ENCODE measurements around the gene KRT12.
A peak's percentile ranks its signal among the peaks of the same experiment; 100 is the strongest.

The KRT12 gene

GRCh38 chr17:40866838-40867237, at the start of gene KRT12:
TSS of gene KRT12 (minus strand) at chr17:40867223. CDS start at chr17:40867186, 37 bp downstream.
- DNase-seq (ENCODE audit: low spot score), result no peak

- DNase-seq (ENCODE audit: low spot score), result no peak
Observed at GRCh38 chr17:40916366-40916765, 49.3 kb upstream of the KRT12 start.

GRCh38 chr17:40915721-40916256, 48.8 kb upstream of the KRT12 start:
- peak; percentile 60 for DNase-seq (ENCODE audit: low spot score)

GRCh38 chr17:40915199-40915661, 48.2 kb upstream of the KRT12 start:
- peak; percentile 80 for DNase-seq (ENCODE audit: low spot score)

DNA sequence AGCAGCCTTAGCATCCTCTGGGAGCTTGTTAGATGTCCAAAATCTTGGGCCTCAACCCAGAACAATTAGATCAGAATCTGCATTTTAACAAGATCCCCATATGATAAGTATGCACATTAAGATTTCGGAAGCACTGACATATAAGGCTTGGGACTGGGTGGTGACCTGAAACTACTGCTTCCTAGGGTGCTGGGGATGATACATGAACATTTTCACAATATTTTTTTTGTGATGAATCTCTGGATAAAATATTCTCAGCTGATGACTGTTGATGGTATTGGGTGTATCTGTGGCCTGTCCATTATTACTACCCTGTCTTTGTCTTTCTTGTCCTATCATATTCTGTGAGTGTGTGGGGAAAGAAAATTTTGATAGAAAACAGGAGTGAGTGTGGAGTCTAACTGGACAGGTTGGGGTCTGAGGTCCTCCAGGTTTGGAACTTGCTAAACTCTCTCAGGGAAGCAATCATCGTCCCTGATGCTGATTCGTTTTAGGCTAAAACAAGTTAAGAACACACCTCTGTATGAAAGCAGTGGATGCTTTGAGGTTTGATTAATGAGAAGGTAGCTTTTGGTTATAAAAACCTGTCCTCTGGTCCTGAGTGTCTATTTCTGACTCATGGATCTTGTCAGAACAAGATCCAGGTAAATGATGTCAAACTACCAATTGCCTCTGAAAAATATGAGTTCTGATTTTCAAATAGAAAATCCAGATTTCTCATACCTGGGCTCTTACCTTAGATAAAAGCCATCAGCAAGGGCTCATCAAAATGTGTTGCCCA, 47.2 kb upstream of the KRT12 start:
- no peak for DNase-seq (ENCODE audit: low spot score)

DNA sequence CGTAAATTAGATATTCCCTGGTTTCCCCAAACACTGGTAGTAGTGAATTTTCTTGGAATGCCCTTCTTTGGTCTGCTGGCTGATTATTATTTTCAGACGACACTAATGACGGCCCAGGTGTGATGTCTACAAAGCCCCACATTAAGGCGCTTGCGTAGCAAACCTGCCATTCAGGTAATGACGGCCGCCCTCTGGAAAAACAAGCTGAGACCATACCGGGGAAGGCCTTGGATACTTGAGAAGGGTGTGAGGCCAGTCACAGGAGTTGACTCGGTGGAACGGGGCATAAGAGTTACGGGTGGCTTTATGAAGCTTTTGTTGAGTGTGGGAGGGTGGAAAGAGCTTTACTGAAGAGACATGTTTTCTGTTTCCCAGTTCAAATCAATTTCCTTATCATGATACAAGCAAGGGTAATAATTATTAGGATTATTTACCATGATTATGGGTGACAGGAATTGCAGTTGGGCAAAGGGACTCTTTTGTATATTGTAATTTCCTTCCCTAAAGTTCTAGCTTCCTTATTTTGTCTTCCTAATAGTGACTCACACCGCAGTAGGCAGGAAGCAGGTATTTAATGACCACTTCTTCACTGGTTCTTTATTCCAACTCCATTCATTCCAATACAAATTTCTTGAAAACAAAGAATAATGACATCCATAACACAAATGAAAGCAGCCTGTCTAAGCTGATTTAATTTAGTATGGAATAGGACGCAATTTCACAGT, 45.6 kb upstream of the KRT12 start:
- no peak for DNase-seq (ENCODE audit: low spot score)

DNA sequence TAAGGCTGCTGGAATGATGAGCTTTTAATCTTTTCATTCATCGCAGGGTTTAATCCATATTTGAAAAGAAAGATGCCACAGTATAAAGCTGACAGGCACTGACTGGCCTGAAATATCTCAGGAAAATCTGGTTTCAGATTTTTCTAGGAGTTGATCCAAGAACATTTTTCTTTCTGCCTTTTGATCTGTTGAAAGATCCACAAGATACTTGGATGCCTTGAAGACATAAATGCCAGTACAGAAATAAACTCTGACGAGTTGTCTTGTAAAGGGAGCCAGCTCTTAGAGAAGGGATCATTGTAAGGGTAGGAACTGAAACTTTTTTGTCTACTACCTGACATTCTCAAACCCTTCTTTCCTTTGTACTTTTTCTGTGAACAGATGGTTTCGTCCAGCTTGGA, 43.4 kb upstream of the KRT12 start:
- DNase-seq (ENCODE audit: low spot score), result peak; percentile 58

GRCh38 chr17:40909755-40910154, 42.7 kb upstream of the KRT12 start:
- DNase-seq (ENCODE audit: low spot score), result peak; percentile 43

GRCh38 chr17:40909351-40909750, 42.3 kb upstream of the KRT12 start:
- DNase-seq (ENCODE audit: low spot score), result peak; percentile 91

DNA sequence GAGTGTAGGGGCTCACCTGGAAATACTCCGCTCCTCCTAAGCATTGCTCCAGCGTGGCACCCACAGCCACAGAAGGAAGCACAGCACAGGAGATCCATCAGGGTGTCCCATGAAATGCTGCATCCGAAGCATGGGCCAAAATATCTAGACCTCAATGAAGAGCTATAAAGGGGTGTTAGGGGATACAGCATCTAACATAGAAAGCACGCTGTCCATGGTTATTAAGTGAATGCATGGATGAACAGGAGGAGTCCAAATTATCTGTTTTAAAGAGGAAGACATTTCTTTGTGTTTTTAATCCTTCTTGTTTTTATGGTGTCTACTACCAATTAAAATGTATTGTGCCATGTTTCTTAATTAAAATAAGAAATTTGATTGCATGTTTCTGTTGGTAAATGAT, 39.6 kb upstream of the KRT12 start:
- no peak for DNase-seq (ENCODE audit: low spot score)

GRCh38 chr17:40905370-40905769, 38.3 kb upstream of the KRT12 start:
- no peak for DNase-seq (ENCODE audit: low spot score)

DNA sequence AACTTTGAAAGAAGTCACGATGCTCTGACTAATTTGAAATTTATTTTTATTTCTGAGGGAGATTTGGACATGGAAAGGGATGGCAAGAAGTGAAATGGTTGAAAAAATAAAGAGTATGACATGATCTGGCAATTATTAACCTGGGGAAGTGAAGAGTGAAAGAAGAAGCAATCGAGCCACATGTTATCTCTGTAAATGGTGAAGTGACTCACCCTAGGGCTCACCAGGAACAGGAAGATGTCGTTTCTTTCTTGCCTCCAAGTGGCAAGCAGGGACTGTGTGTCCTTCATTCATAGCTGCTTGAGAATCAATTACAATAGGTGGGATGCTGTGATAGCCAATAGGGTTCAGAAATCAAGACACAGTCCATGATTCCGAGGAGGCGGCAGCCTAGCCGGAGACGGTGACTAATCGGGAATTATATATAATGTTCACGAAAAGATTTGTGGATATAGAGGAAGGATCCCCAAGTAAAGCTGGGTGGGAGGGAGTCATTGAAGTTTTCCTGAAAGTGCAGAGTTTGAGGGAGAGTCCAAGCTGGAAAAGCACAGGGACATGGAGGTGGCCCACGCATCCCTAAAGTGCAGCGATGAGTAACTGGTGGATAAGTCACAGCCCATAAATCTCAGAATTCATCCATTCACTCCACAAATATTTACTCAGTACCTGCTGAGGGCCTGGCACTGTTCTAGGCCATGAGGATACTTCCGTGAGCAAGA, 36.3 kb upstream of the KRT12 start:
- DNase-seq (ENCODE audit: low spot score), result peak; percentile 30

GRCh38 chr17:40902498-40902897, 35.5 kb upstream of the KRT12 start:
- DNase-seq (ENCODE audit: low spot score), result no peak

- DNase-seq (ENCODE audit: low spot score), result peak; percentile 26
Observed at GRCh38 chr17:40901981-40902474, 35.0 kb upstream of the KRT12 start.

DNA sequence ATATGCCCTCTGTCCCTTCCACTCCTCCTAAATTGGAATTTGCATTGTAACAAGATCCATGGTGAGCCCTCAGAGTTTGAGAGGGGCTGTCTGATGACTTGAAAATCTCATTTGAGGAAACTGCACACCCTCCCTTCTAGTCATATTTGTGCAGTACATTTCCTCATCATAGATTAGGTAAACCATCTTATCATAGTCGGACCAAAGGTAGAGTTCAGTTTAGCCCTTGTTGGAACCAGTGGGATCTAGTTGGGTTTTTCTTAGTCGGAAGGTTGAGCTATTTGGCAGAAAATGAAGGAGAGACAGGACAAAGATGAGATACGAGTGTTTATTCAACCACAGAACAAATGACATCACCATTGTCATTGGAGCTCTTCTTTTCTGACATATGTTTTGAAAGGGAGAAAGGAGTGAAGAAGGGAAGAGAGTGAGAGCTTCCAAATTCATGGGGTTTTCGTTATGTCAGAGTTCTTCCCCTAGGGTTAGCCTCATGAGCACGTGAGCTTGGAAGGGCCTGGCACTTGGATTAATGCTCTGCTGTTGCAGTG, 33.9 kb upstream of the KRT12 start:
- no peak for DNase-seq (ENCODE audit: low spot score)

DNA sequence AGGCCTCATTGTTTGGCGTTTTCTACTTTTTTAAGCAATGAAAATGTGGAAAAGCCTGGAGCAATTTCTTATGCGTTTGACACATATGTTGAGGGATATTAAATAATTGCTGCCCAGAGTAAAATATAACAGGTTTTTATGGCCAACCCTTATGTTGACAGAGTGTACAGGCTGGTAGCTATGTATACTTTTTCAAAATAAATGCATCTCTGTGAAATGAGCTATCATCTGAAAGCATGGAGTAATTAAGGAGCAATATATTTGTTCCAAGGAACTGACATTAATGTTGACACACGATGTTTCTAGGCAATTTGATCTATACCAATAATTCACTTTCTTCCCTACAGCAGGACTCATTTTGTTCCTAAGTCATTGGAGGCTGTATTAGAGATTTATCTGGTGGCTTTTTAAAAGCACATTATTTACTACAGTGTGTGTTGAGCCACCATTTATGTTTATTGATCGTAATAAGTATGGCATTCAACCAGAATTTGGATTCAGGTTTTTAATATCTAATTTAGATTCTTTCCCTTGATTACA, 30.0 kb upstream of the KRT12 start:
- DNase-seq (ENCODE audit: low spot score), result no peak

GRCh38 chr17:40895106-40895730, 28.2 kb upstream of the KRT12 start:
- no peak for DNase-seq (ENCODE audit: low spot score)

GRCh38 chr17:40888196-40888720, 21.2 kb upstream of the KRT12 start:
- DNase-seq (ENCODE audit: low spot score), result no peak

GRCh38 chr17:40886090-40886489, 19.1 kb upstream of the KRT12 start:
- no peak for DNase-seq (ENCODE audit: low spot score)

DNA sequence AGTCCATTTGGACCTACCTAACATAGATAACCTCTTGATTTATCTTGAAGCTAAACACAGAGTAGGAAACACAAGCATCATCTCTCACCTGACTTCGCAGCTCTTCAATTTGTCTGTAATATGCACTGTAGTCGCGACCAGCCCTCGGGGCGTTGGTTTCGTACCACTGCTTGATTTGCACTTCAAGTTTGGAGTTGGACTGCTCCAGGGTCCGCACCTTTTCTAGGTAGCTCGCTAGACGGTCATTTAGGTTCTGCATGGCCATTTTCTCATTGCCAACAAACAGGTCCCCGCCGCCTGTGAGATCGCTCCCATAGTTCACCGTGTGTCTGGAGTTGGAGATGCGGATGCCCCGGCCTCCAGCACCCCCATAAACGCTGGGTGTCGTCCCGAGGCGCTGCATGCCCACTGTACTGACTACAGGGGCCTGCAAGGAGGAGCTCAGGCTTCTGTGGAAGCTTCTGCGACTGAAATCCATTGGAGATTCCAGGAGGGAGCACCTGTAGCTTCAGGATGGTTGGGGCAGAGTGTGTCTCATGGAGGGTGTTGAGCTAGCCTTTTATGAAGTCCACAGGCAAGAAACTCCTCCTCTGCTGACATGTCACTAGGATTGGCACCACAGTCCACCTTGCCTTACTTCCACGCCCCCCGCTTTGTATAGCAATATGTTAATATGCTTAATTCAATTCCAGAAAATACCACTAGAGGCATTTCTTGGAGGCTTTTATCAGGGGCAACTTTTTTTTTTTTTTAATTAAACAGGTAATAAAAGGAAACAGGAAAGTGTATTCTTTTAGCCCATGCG, 17.9 kb upstream of the KRT12 start, which contains the start of gene KRT20:
TSS of gene KRT20 (minus strand) at position 535 of the 805 bp plus-strand sequence. CDS start at position 478, 57 bp downstream.
- DNase-seq (ENCODE audit: low spot score), result no peak

Data from AG08395 (cell line).